ENCODE measurements around the gene SYCE3.
"Not testable (repeated sequence)": the region's sequence is repeated elsewhere in the genome, so short reads cannot be mapped to it uniquely, and the experiment has no call there.

Gene SYCE3

GRCh38 chr22:50608996-50609395, 46.3 kb upstream of the SYCE3 start:
- no peak for TF ChIP-seq CTCF (IDR thresholded peaks at IDR 0.05; ENCODE audit: borderline replicate concordance, insufficient read depth, low read depth, low read length)
- H3K4me3 ChIP-seq (ENCODE audit: low read depth, low read length) = no peak overlapping the region

- H3K4me3 ChIP-seq (ENCODE audit: low read depth, low read length) = not testable (repeated sequence)
Observed at GRCh38 chr22:50608058-50608840, 45.5 kb upstream of the SYCE3 start.

GRCh38 chr22:50607659-50608020, 44.9 kb upstream of the SYCE3 start:
- TF ChIP-seq CTCF (IDR thresholded peaks at IDR 0.05; ENCODE audit: borderline replicate concordance, insufficient read depth, low read depth, low read length) = no peak
- H3K4me3 ChIP-seq (ENCODE audit: low read depth, low read length) = no peak overlapping the region

GRCh38 chr22:50606946-50607658, 44.4 kb upstream of the SYCE3 start:
- no peak for TF ChIP-seq CTCF (IDR thresholded peaks at IDR 0.05; ENCODE audit: borderline replicate concordance, insufficient read depth, low read depth, low read length)
- no peak overlapping the region for H3K4me3 ChIP-seq (ENCODE audit: low read depth, low read length)

- TF ChIP-seq CTCF (IDR thresholded peaks at IDR 0.05; ENCODE audit: borderline replicate concordance, insufficient read depth, low read depth, low read length) = no peak
- no peak overlapping the region for H3K4me3 ChIP-seq (ENCODE audit: low read depth, low read length)
Observed at GRCh38 chr22:50606165-50606945, 43.6 kb upstream of the SYCE3 start.

GRCh38 chr22:50605613-50606074, 42.9 kb upstream of the SYCE3 start:
- no peak overlapping the region for H3K4me3 ChIP-seq (ENCODE audit: low read depth, low read length)
- no peak for TF ChIP-seq CTCF (IDR thresholded peaks at IDR 0.05; ENCODE audit: borderline replicate concordance, insufficient read depth, low read depth, low read length)

- no peak for TF ChIP-seq CTCF (IDR thresholded peaks at IDR 0.05; ENCODE audit: borderline replicate concordance, insufficient read depth, low read depth, low read length)
Observed at GRCh38 chr22:50605002-50605612, 42.4 kb upstream of the SYCE3 start.

More at GRCh38 chr22:50605002-50605612, 42.4 kb upstream of the SYCE3 start:
- no peak overlapping the region for H3K4me3 ChIP-seq (ENCODE audit: low read depth, low read length)
